ENCODE measurements around the gene DAPK1.

The DAPK1 gene

DNA sequence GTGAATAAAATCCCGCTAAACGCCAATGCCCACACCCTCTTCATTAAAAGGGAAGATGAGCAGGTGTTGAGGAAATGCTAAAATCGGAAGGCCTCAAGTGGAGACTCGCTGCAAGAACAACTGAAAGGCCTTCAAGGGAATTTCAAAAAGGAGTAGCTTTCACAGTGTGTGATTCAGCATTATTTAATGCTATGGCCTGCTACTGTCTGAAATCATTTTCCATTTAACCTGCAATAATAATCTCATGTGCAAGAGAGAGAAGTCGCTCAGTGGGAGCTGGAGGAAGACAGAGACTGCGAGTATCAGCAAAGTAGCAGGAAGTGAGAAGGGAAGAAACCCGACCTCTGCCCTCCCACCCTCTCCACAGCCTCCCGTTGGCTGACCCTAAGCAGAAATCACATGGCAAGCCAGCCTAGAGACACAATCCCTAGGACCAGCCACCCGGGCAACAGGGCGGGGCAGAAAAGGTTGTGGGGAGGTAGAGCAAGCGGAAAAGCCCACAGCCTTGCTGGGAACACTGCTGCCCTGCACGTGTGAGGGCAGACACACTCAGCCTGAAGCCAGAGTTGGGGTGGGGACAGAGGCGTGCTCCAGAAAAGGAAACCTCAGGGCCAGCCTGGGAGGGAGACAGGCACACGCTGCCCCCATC, 188.3 kb downstream of the DAPK1 start:
- no peak for DNase-seq (ENCODE audit: low read depth)

DNA sequence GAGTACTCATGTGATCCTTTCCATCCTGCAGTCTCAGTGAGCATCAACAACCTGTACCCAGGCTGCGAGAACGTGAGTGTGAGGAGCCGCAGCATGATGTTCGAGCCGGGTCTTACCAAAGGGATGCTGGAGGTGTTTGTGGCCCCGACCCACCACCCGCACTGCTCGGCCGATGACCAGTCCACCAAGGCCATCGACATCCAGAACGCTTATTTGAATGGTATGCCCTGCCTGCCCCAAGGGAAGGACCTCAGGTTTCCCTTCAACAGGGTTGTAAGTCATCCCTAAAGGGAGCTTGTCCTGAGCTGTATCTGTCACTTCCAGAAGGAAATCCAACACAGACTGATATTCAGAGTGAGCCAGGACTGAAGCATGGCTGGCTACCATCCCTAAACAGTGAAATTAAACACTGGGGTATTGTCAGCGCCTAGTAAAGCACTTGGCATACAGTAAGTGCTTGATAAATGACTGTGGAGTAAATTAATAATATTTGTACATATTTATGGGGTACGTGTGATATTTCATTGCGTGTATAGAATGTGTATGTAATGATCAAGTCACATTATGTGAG, 188.9 kb downstream of the DAPK1 start:
- DNase-seq (ENCODE audit: low read depth): no peak

DNA sequence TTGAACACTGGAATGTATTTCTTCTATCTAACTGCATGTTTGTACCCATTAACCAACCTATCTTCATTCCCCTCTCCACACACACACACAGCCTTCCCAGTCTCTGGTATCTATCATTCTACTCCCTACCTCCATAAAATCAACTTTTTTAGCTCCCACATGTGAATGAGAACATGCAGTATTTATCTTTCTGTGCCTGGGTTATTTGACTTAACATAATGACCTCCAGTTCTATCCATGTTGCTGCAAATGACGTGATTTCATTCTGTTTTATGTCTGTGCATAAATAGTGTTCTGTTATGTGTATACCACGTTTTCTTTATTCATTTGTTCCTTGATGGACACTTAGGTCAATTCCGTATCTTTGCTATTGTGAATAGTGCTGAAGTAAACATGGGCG, 189.5 kb downstream of the DAPK1 start:
- no peak for DNase-seq (ENCODE audit: low read depth)

DNA sequence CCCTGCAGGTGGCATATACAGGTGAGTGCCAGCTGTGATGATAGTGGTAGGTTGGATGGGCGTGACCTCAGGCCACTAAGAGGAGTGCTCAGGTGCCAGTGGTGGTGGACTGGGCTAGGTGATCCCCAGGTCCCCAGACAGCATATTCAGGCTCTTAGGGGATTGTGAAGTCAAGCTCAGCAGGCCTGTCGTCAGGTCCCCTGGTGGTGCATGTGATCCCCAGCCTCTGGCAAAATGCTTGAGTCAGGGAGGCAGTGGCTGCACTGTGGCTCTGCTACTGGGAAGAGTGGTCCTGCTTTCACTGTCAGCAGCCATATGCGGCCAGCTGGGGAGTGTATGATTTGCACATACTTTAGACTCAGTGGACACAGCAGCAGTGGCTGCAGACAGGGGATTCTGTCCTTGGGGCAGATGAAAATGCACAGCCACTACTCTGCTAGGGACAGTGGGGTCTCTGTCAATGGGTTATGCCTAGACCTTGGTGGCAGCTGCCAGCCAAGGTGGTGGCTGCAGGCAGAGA, 196.6 kb downstream of the DAPK1 start:
- no peak for DNase-seq (ENCODE audit: low read depth)

DNA sequence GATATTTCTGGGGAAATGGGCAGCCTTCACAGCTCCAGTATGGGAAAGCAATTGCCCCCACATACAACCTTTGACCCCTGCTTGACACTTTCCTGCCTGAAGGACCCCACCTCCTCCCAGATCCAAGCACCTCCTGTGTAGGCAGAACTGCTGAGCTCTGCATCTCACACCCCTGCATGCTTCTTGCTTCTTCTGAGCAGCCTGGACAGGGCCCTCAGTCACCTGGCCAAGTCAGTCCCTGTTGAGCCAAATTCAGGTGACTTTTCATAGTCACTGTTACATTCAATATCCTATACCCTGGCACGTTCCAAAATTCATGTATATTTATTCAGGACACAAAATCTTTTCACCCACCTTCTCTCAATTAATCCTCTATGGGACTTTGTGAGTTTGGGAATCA, 197.9 kb downstream of the DAPK1 start:
- no peak for DNase-seq (ENCODE audit: low read depth)

DNA sequence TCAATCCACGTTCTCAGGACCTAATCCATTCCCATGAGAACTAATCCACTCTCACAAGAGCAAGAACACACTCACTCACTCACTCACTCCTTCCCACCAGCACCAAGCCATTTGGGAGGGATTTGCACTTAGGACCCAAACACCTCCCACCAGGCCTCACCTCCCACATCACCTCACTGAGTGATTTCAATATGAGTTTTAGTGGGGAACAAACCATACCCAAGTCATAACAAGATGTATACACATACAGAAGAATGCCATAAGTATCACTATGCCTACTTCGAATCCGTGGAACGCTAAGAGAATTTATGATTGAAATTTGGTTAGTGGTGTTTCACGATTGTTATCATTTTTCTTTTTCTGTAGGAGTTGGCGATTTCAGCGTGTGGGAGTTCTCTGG, 199.0 kb downstream of the DAPK1 start:
- no peak for DNase-seq (ENCODE audit: low read depth)

DNA sequence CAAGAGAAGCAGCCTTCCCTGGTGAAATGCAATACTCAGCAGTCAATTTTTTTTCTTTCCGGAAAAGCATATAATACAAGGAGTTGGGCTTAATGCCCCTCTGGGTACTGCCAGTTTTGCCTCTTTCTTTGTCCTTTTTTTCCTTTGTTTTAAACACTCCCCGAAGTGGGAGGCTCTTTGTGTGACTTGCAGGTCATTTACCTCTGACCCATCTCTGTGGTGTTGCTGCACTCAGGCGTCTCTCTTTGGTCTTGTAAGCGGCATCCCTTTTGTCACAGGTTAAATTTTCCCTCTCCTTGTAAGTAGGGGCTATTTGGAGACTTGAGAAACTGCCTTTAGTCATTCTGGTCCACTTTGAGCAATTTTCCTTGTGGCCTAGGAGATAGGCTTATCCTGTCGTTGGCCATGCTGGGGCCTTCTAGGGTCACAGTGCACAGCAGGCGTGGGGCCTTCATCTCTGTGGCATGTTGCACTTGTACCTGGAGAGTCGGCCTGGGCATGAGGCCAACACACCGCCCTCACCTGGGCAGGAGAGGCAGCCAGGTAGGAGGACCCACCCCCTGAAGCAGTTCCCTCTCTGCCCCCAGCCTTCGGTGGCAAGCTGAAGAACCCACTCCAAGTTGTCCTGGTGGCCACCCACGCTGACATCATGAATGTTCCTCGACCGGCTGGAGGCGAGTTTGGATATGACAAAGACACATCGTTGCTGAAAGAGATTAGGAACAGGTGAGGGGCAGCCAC, 200.6 kb downstream of the DAPK1 start:
- DNase-seq (ENCODE audit: low read depth): no peak

DNA sequence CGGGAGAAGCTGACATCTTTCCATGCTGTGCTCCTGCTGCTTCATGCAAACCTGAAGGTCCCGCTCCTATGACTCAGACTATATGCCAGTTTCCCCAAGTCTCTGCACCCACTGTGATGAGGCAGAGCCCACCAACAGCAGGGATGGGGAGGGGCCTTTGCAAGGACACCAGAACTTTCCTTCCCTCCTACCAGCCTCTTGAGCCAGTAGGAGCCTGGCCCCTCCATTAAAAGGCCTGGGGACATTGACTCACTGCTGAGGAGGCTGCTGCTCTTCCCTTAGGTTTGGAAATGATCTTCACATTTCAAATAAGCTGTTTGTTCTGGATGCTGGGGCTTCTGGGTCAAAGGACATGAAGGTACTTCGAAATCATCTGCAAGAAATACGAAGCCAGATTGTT, 202.2 kb downstream of the DAPK1 start:
- no peak for DNase-seq (ENCODE audit: low read depth)

DNA sequence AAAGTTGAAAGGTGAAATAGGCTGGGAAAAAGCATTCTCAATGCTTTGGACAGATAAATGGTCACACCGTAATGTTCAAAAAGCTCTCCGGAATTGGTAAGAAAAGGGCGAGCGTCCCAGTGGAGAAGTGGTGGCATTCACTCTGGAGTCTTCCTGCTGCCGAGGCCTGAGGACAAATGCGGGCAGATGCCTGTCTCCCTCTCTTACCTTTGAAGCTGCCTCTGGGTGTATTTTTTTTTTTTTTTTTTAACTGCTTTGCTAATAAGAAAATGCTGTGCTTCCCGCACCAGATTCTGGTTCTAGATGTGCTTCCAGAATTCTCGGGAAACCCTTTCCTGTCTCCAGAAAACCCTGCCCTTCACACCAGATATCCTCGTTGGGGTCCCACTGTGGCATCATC, 203.8 kb downstream of the DAPK1 start:
- DNase-seq (ENCODE audit: low read depth): no peak

DNA sequence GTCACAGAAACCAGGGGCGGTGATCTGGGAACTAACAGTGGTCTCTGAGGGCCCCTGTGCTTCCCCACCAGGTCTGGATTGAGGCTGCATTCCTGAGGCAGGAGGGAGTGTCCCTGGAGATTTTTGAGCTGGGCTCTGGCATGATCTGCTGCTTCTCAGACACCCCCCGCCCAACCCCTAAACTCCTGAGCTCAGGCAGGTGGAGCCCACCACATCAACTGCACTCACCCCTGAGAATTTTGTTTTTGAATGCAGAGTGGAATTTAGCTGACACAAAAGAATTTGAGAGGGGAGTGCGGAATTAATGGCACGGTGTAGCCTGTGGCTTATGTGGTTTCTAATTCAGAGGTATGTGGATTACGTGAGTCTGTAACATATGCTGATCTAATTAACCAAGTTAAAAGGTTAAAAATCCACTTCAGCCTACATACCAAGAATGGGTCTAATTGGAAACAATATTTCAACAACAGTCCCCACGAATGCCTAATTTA, 204.3 kb downstream of the DAPK1 start:
- no peak for DNase-seq (ENCODE audit: low read depth)

DNA sequence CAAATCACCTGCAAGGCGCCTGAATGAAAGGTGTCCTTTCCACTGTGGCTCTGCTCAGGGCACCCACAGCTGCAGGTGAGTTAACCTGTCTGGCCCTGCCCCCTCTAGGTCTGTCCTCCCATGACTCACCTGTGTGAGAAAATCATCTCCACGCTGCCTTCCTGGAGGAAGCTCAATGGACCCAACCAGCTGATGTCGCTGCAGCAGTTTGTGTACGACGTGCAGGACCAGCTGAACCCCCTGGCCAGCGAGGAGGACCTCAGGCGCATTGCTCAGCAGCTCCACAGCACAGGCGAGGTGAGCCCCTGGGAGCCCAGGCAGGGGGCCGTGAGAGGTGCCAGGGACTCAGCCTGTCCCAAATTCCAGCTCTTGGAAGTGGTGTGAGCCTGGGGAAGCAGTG, 205.3 kb downstream of the DAPK1 start:
- DNase-seq (ENCODE audit: low read depth): no peak

DNA sequence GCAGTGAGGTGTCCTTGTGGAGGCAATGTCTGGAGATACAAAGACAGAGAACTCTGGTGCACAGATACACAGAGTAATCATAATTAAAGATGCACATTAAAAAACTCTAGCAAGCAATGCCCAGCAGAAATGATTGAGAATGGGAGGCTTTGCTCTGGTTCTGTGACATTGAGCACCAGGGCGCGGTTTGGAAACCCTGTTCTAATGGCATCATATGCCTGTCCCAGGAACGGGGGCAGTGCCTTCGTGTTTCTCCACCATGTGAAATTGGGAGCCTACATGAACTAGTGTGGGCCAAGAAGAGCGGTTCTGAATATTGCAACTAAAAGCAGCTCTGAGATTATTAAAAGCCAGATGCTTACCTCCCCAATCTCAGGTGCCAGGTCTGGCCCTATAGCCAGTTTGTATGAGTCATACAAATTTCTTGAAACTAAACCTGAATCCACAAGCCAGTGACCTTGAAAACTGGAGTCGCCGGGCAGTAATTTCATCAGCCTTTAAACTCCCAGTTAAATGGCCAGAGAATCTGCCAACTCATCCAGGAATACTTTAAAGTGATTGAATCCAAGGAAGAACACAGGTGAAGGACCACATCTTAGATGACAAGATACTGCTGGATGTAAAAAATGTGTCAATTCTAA, 206.1 kb downstream of the DAPK1 start:
- no peak for DNase-seq (ENCODE audit: low read depth)

DNA sequence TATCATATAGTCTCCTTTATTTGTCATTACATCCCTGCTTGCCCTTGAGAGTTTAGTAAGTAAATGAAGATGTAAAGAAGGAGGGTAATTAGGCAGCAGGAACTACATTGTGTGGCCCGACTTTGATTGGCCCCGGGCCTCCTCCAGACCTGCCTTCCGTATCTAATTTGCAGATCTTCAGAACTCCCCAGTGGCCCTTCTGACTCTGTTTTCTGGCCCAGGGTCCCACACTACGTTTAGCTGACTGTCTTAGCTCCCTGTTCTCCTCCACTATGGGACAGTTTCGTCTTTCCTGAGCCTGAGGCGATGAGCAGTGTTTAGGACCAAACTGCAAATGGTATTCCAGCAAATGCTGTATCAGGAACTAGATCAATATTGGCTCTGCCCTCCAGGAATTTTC, 206.7 kb downstream of the DAPK1 start:
- DNase-seq (ENCODE audit: low read depth): no peak

DNA sequence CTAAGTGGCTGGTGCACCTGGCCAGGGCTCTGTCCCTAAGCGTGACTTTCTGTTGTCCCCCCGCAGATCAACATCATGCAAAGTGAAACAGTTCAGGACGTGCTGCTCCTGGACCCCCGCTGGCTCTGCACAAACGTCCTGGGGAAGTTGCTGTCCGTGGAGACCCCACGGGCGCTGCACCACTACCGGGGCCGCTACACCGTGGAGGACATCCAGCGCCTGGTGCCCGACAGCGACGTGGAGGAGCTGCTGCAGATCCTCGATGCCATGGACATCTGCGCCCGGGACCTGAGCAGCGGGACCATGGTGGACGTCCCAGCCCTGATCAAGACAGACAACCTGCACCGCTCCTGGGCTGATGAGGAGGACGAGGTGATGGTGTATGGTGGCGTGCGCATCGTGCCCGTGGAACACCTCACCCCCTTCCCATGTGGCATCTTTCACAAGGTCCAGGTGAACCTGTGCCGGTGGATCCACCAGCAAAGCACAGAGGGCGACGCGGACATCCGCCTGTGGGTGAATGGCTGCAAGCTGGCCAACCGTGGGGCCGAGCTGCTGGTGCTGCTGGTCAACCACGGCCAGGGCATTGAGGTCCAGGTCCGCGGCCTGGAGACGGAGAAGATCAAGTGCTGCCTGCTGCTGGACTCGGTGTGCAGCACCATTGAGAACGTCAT, 208.5 kb downstream of the DAPK1 start:
- DNase-seq (ENCODE audit: low read depth): no peak

DNA sequence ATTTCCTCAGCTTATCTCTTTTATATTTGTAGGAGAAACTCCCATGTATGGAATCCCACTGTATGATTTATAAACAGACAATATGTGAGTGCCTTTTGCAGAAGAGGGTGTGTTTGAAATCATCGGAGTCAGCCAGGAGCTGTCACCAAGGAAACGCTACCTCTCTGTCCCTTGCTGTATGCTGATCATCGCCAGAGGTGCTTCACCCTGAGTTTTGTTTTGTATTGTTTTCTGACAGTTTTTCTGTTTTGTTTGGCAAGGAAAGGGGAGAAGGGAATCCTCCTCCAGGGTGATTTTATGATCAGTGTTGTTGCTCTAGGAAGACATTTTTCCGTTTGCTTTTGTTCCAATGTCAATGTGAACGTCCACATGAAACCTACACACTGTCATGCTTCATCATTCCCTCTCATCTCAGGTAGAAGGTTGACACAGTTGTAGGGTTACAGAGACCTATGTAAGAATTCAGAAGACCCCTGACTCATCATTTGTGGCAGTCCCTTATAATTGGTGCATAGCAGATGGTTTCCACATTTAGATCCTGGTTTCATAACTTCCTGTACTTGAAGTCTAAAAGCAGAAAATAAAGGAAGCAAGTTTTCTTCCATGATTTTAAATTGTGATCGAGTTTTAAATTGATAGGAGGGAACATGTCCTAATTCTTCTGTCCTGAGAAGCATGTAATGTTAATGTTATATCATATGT, 210.3 kb downstream of the DAPK1 start:
- DNase-seq (ENCODE audit: low read depth): no peak

DNA sequence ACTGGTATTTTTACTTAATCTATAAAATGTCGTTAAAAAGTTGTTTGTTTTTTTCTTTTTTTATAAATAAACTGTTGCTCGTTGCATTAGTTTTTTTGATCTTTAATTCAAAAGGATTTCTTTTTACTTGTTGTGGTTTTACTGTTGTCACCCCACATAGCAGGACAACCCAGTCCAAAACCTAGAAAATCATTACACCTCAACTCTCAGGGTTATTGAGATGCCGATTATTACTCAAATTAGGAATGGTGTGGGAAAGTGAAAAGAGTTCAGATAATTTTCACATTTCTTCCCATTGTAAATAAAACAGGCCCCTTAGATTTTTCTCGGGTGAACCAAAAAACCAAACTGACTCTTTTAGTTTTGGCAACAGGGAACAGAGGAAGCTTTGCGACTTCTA, 210.9 kb downstream of the DAPK1 start:
- no peak for DNase-seq (ENCODE audit: low read depth)

DNA sequence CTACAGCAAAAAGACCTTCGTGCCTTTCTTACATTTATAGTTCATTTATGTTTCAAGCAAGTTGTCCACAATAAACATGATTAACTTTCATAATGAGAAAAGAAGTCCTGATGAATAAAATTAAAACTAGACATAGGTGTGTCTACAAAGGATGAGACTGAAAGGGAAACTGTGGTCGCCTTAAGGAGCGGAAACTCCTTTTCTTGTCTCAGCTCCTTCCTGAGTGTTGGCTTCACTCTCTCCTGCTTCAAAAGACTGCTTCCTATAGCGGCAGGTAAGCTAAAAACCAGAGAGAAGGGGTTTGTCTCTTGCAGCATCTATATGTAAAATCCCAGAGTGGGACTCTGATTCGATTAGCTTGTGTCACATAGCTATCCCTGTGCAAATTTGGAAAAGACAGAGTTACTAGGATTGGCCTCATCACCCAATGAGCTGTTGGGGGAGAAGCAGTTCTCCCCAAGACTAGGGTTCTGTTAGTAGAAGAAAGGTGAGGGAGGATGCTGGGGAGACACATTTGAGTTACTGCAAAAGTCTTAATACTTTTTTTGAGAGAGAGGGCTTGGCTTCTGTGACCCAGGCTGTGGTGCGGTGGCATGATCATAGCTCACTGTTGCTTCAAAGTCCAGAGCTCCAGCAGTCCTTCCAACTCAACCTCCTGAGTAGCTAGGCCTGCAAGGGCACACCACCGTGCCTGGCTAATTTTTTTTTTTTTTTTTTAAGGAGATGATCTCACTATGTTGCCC, 211.5 kb downstream of the DAPK1 start:
- DNase-seq (ENCODE audit: low read depth): no peak

DNA sequence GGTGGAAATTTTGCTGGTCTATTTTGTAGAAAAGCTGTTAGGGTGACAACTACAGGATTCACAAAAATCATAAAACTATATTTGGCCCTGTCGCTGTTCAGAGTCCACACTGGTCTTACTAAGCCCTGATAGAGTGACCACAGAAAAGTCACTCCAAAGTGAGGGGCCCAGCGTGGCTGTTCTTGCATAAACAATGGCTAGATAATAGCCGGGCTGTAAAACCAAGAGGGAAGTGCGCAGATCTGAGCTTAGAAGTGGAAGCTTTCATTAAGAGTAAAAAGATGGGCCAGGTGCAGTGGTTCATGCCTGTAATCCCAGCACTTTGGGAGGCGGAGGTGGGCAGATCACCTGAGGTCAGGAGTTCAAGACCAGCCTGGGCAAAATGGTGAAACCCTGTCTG, 212.8 kb downstream of the DAPK1 start:
- DNase-seq (ENCODE audit: low read depth): no peak

DNA sequence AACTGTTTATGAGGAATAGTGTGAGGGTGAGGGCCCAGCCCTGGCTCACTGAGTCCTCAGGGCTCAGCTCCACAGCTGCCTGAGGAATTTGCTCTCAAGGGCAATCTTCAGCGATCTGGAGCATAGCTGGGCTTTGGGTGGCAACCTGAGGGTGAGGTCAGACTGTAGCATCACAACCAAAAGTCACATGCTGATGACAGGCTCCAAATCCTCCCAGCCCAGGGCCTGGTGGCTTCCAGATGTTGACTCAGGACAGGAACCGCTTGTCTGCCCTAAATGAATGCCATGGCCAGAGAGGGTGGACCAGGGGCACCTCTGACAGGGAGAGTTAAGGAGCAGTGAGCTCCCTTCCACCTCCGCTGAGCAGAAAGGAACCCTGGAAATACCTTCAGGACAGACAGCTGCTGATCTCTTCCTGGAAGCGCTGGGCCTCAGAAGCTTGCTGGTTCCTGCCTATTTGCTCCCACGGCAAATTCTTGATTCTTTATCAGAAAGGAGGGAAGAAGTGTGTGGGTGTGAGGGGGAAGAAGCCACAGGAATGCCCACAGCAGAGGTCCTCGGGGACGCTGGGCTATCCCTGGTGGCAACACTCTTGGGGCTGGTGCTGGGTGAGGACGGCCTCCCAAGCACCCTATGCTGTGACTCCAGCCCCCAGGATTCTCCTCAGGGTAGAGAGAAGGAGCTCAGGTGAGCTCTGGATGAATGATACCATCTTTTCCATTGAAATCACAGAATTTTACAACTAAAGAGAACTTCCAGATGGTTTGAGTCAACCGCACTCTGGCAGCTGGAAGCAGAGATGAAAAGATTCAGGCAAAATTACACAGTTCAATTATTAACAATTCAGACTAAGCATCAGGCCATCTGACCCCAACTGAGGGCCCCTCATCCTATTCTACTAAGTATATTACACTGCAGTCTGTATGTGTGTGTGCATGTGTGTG, 214.5 kb downstream of the DAPK1 start:
- no peak for DNase-seq (ENCODE audit: low read depth)

DNA sequence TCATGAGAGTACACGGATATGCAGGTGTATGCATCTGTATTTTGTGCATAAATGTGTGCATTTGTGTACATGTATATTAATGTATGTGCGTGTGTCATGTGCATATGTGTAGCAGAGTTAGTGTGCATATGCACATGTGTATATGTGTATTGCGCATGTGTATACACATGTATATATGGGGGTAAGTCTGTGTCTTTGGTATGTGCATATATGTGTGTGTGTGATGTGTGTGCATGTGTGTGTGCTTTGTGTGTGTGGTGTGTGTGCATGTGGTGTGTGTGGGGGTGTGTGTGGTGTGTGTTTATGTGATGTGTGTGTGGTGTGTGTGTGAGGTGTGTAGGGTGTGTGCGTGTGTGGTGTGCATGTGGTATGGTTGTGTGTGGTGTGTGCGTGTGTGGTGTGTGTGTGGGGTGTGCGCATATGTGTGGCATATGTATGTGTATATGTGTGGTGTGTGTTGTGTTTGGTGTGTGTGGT, 215.2 kb downstream of the DAPK1 start:
- DNase-seq (ENCODE audit: low read depth): no peak
